OCI-LY1 (cell line): ENCODE measurements around the gene MAN1A1.

ENCODE experiments used
- H2AFZ ChIP-seq: fragments of 200-600 bp; sonication (generic), shearing (Covaris generic); 2 replicates; pipeline ENCODE4 v1.6.0; 2014; ENCODE audit warnings: antibody characterized with exemption, mild to moderate bottlenecking, low read length
- H3F3A ChIP-seq: fragments of 200-600 bp; sonication (generic), shearing (Covaris generic); 2 replicates; pipeline ENCODE4 v1.6.0; 2014; ENCODE audit warnings: mild to moderate bottlenecking, antibody characterized with exemption, low read length, moderate library complexity; ENCODE audit not compliant: insufficient read depth
- H3K27ac ChIP-seq: fragments of 200-600 bp; sonication (generic); 2 replicates; pipeline ENCODE4 v1.5.1; 2014; ENCODE audit warnings: low read length, mixed run types, mild to moderate bottlenecking, low read depth; ENCODE audit not compliant: poor library complexity, severe bottlenecking
- H3K27me3 ChIP-seq: fragments of 200-600 bp; sonication (generic); 2 replicates; pipeline ENCODE4 v1.6.0; 2014; ENCODE audit warnings: antibody characterized with exemption, mild to moderate bottlenecking, low read length, moderate library complexity; ENCODE audit not compliant: insufficient read depth
- H3K36me3 ChIP-seq: fragments of 200-600 bp; sonication (generic); 2 replicates; pipeline ENCODE4 v1.6.1; 2014; ENCODE audit warnings: mild to moderate bottlenecking, antibody characterized with exemption, low read length, moderate library complexity, mixed read lengths; ENCODE audit not compliant: insufficient read depth
- H3K4me1 ChIP-seq: fragments of 200-600 bp; sonication (generic); 2 replicates; pipeline ENCODE4 v1.5.1; 2014; ENCODE audit warnings: mild to moderate bottlenecking, low read length, moderate library complexity; ENCODE audit not compliant: insufficient read depth, severe bottlenecking
- H3K4me2 ChIP-seq: fragments of 200-600 bp; sonication (generic), shearing (Covaris generic); 2 replicates; pipeline ENCODE4 v1.6.1; 2014; ENCODE audit warnings: low read length
- H3K4me3 ChIP-seq: fragments of 200-600 bp; sonication (generic); 2 replicates; pipeline ENCODE4 v1.5.1; 2014; ENCODE audit warnings: low read length, low read depth, mild to moderate bottlenecking, mixed read lengths; ENCODE audit not compliant: poor library complexity, severe bottlenecking
- H3K79me2 ChIP-seq: fragments of 200-600 bp; shearing (Covaris generic); 2 replicates; pipeline ENCODE4 v1.6.1; 2016; ENCODE audit warnings: mixed run types, low read length, mixed read lengths; ENCODE audit not compliant: insufficient read depth
- H3K9ac ChIP-seq: fragments of 200-600 bp; sonication (generic), shearing (Covaris generic); 2 replicates; pipeline ENCODE4 v1.6.1; 2014; ENCODE audit warnings: mild to moderate bottlenecking, low read length, mixed read lengths
- H3K9me2 ChIP-seq: fragments of 200-600 bp; sonication (generic), shearing (Covaris generic); 2 replicates; pipeline ENCODE4 v1.6.1; 2014; ENCODE audit warnings: low read depth, mild to moderate bottlenecking, low read length, mixed read lengths
- H3K9me3 ChIP-seq: fragments of 200-600 bp; shearing (Covaris generic); 2 replicates; pipeline ENCODE4 v1.6.1; 2014; ENCODE audit warnings: low read length, mixed read lengths
- H4K20me1 ChIP-seq: fragments of 200-600 bp; sonication (generic), shearing (Covaris generic); 2 replicates; pipeline ENCODE4 v1.6.0; 2016; ENCODE audit warnings: mild to moderate bottlenecking, low read length; ENCODE audit not compliant: insufficient read depth
- EZH2 ChIP-seq: fragments of 200-600 bp; sonication (generic), shearing (Covaris generic); IDR thresholded peaks from 2 replicates; pipeline ENCODE4 v1.8.0; 2017; ENCODE audit warnings: borderline replicate concordance, mixed run types, mild to moderate bottlenecking, antibody characterized with exemption, low read length, moderate library complexity, mixed read lengths
- TF ChIP-seq, protein P1 (sequence below): fragments of 200-600 bp; sonication (generic), shearing (Covaris generic); IDR thresholded peaks from 2 replicates; pipeline ENCODE4 v1.5.1; 2017; ENCODE audit warnings: mild to moderate bottlenecking, antibody characterized with exemption, low read length, moderate library complexity, mixed read lengths

The MAN1A1 gene

DNA sequence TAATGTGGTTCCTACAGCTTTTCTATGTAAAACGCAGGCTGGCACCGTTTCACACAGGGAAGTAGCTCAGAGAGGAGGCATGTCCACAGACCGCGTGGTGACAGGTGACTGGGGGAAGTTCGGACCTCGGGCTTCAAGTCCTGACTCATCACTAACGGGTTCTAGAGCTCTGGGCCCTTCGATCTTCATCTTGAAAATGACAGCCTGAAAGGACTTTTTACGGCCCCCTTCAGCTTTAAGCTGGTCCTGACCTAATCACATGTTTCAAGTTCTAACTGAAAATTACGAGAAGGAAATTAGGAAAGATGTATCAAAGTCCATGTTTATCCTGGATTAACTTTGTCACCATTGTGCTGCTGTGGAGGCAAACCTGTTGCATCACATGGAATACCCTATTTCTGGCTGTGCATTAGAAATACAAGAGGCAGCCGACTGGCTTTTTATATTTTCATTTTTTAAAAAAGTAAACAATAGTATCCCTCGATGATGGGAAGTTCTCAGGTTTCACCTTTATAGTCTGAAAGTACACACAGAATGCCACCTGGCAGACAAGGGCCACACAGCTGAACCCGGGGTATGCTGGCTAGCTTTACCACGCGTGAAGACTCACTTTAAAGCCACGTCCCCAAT is 2.0 kb downstream of the MAN1A1 start:
- H4K20me1 ChIP-seq: no peaks in the 10 kb centered on the region
- H3K4me3 ChIP-seq: peak overlapping the region; percentile 94
- H3K4me1 ChIP-seq: peaks cover 65% of the 10 kb centered on the region
- no peaks in the 10 kb centered on the region for H3K9me2 ChIP-seq
- H3K27ac ChIP-seq: peak overlapping the region; percentile 76
- H3K36me3 ChIP-seq: no peaks in the 10 kb centered on the region
- no peaks in the 10 kb centered on the region for H3K9me3 ChIP-seq
- no peak overlapping the region for H2AFZ ChIP-seq
- H3K79me2 ChIP-seq: 0 out of 2 replicates have a peak, but pooled peaks cover 3% of the 10 kb centered on the region
- no peaks in the 10 kb centered on the region for H3F3A ChIP-seq
- H3K9ac ChIP-seq: peak overlapping the region; percentile 96
- no peaks in the 10 kb centered on the region for H3K27me3 ChIP-seq
- H3K4me2 ChIP-seq: peak overlapping the region; percentile 94
- TF ChIP-seq, protein P1, sequence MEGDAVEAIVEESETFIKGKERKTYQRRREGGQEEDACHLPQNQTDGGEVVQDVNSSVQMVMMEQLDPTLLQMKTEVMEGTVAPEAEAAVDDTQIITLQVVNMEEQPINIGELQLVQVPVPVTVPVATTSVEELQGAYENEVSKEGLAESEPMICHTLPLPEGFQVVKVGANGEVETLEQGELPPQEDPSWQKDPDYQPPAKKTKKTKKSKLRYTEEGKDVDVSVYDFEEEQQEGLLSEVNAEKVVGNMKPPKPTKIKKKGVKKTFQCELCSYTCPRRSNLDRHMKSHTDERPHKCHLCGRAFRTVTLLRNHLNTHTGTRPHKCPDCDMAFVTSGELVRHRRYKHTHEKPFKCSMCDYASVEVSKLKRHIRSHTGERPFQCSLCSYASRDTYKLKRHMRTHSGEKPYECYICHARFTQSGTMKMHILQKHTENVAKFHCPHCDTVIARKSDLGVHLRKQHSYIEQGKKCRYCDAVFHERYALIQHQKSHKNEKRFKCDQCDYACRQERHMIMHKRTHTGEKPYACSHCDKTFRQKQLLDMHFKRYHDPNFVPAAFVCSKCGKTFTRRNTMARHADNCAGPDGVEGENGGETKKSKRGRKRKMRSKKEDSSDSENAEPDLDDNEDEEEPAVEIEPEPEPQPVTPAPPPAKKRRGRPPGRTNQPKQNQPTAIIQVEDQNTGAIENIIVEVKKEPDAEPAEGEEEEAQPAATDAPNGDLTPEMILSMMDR: no peak
- no peak for TF ChIP-seq EZH2

DNA sequence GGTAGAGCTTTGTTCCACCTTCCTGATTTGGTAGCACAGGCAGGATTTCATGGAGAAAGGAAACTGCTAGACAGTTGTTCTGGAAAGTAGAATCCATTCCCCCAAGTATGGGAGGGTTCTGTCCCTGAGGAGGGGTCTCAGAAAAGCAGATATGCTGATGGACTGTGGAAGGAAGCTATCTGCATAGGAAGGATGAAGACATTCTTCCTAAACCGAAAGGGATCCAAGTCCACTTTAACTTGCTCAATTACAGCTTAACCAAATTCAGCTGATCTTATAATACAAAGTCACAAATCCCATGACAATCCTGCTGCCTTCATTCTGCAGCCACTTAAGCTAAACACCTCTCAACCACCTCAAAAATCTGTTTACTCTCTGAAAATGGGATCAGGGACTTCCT is 2.6 kb downstream of the MAN1A1 start:
- Histone ChIP-seq H2AFZ (no peak overlapping the region), H3K4me1 (peaks cover 71% of the 10 kb centered on the region), H3K9me2 (no peaks in the 10 kb centered on the region), H3K36me3 (no peaks in the 10 kb centered on the region), H3K27ac (peak overlapping the region; percentile 76), H4K20me1 (no peaks in the 10 kb centered on the region), H3K4me3 (peak overlapping the region; percentile 94), H3K4me2 (peak overlapping the region; percentile 94), H3K9me3 (no peaks in the 10 kb centered on the region), H3K79me2 (0 out of 2 replicates have a peak, but pooled peaks cover 3% of the 10 kb centered on the region), H3K9ac (peak overlapping the region; percentile 96), H3K27me3 (no peaks in the 10 kb centered on the region), H3F3A (no peaks in the 10 kb centered on the region)
- TF ChIP-seq, protein P1: no peak
- no peak for TF ChIP-seq EZH2

DNA sequence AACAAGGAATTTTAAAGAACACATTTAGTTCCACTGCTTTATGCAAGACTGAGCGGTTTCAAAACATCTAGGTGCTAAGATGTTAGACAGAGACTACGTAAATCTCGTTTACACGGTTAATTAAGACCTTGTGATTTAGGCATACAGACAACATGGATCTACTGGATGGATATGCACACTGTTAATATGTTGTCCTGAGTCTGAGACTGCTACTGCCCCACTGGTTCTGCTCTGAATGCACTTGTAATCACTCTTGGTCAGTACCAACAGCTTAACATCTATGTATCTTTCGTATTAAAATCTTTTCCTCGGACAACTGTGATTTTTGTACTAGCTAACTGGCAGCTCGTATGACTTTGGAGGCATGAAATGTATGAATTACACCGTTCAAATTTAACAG is 3.1 kb downstream of the MAN1A1 start:
- peak overlapping the region; percentile 76 for H3K27ac ChIP-seq
- TF ChIP-seq, protein P1: no peak
- TF ChIP-seq EZH2: no peak
- no peaks in the 10 kb centered on the region for H3F3A ChIP-seq
- H3K9ac ChIP-seq: peak overlapping the region; percentile 96; the same call in 1 of the 2 replicates
- H3K4me1 ChIP-seq: peaks cover 76% of the 10 kb centered on the region
- H4K20me1 ChIP-seq: no peaks in the 10 kb centered on the region
- no peaks in the 10 kb centered on the region for H3K9me3 ChIP-seq
- peak overlapping the region; percentile 94 for H3K4me2 ChIP-seq
- H3K36me3 ChIP-seq: no peaks in the 10 kb centered on the region
- H2AFZ ChIP-seq: no peak overlapping the region
- peak overlapping the region; percentile 94 for H3K4me3 ChIP-seq
- no peaks in the 10 kb centered on the region for H3K9me2 ChIP-seq
- H3K79me2 ChIP-seq: 0 out of 2 replicates have a peak, but pooled peaks cover 3% of the 10 kb centered on the region
- no peaks in the 10 kb centered on the region for H3K27me3 ChIP-seq
